ENCODE results near the gene ZNF726.
A peak's percentile ranks its signal among the peaks of the same experiment; 100 is the strongest.
"Not testable (repeated sequence)": the region's sequence is repeated elsewhere in the genome, so short reads cannot be mapped to it uniquely, and the experiment has no call there.

The ZNF726 gene

GRCh38 chr19:23943411-23943810 is 28.7 kb downstream of the ZNF726 start:
- DNase-seq (ENCODE audit: low spot score) = no peak

- no peak for DNase-seq (ENCODE audit: low spot score)
Observed at GRCh38 chr19:23946569-23946968, 31.9 kb downstream of the ZNF726 start.

DNA sequence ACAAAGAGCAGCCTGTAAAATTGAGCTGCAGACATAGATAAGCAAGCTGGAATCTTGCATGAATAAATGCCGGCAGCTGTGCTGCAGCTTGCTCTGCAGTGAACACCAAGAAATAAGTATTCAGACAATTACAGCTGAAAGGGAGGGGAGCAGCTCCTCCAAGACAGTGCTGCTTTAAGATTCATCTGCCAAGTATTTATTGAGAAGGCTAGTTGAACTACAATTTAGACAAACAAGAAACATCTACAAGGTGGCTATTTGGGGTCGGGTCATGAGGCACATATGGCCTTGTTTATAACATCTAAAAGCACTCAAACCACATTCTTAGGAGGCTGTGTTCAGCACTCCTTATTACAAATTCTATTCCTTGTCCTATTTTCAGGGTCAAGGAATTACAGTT is 34.9 kb downstream of the ZNF726 start:
- no peak for DNase-seq (ENCODE audit: low spot score)

- no peak for DNase-seq (ENCODE audit: low spot score)
Observed at GRCh38 chr19:23956051-23956450, 41.4 kb downstream of the ZNF726 start.

DNA sequence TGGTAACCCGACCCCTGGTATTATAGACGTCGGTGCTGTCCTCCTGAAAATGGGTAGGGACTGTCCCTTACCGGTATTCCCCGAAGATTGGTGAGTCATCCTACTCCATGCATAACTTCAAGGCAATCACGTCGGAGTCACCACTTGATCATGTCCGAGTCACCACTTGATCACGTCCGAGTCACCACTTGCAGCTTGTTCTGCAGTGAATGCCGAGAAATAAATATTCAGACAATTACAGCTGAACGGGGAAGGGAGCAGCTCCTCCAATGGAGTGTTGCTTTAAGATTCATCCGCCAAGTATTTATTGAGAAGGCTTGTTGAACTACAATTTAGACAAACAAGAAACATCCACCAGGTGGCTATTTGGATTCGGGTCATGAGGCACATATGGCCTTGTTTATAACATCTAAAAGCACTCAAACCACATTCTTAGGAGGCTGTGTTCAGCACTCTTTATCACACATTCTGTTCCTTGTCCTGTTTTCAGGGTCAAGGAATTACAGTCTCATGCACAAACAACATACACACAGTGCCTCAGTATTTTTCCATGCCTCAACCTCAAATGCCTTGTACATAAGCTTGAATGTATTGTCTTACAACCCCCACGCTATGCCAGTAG is 43.1 kb downstream of the ZNF726 start:
- peak; percentile 7 for DNase-seq (ENCODE audit: low spot score)

DNA sequence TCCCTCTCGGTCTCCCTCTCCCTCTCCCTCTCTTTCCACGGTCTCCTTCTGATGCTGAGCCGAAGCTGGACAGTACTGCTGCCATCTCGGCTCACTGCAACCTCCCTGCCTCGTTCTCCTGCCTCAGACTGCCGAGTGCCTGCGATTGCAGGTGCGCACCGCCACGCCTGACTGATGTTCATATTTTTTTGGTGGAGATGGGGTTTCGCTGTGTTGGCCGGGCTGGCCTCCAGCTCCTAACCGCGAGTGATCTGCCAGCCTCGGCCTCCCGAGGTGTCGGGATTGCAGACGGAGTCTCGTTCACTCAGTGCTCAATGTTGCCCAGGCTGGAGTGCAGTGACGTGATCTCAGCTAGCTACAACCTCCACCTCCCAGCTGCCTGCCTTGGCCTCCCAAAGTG is 48.7 kb downstream of the ZNF726 start:
- DNase-seq (ENCODE audit: low spot score) = not testable (repeated sequence)

DNA sequence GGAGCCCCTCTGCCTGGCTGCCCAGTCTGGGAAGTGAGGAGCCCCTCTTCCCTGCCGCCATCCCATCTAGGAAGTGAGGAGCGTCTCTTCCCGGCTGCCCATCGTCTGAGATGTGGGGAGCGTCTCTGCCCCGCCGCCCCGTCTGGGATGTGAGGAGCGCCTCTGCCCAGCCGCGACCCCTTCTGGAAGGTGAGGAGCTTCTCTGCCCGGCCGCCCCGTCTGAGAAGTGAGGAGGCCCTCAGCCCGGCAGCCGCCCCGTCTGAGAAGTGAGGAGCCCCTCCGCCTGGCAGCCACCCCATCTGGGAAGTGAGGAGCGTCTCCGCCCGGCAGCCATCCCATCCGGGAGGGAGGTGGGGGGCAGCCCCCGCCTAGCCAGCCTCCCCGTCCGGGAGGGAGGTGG is 49.2 kb downstream of the ZNF726 start:
- not testable (repeated sequence) for DNase-seq (ENCODE audit: low spot score)

DNA sequence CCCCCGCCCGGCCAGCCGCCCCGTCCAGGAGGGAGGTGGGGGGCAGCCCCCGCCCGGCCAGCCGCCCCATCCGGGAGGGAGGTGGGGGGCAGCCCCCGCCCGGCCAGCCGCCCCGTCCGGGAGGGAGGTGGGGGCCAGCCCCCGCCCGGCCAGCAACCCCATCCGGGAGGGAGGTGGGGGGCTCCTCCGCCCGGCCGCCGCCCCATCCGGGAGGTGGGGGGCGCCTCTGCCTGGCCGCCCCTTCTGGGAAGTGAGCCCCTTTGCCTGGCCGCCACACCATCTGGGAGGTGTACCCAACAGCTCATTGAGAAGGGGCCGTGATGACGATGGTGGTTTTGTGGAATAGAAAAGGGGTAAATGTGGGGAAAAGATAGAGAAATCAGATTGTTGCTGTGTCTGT is 49.6 kb downstream of the ZNF726 start:
- DNase-seq (ENCODE audit: low spot score) = not testable (repeated sequence)

DNA sequence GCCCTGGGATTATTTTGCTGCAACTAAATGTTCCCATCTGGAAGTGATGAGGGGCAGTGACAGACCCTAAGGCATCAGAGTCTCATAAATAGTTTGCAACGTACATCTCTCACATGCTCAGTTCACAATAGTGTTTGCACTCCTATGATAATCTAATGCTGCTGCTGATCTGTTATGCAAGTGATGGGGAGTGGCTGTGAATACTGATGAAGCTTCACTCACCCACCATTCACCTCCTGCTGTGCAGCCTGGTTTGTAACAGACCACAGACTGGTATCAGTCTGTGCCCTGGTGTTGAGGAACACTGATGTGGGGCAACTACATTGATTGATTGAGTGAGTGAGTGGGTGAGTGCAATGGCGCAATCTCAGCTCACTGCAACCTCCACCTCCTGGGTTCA is 54.9 kb downstream of the ZNF726 start:
- no peak for DNase-seq (ENCODE audit: low spot score)

DNA sequence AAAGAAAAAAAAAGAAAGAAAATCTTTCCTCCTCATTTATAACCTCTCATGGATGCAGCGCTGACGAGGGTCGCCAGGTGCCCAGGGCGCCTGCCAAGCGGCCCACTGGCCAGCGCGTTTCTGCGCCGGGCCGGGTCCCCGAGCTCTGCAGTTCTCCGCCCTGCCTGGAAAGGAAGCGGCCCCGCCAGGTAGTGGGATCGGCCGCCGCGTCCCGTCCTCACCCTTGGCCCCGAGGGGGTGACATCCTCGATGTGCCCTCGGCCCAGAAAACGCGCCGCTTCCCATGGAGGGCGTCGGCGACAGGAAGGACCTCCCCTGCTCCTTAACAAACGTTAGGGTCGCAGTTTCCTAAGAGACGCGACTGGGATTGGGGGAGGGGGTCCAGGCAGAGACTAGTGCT is 56.9 kb downstream of the ZNF726 start:
- DNase-seq (ENCODE audit: low spot score) = peak; percentile 5

- DNase-seq (ENCODE audit: low spot score) = no peak
Observed at GRCh38 chr19:23972161-23972560, 57.5 kb downstream of the ZNF726 start.

- no peak for DNase-seq (ENCODE audit: low spot score)
Observed at GRCh38 chr19:23974941-23975340, 60.3 kb downstream of the ZNF726 start.

- DNase-seq (ENCODE audit: low spot score) = not testable (repeated sequence)
Observed at GRCh38 chr19:23976631-23977030, 61.9 kb downstream of the ZNF726 start.

GRCh38 chr19:23977256-23977655 is 62.6 kb downstream of the ZNF726 start:
- DNase-seq (ENCODE audit: low spot score) = not testable (repeated sequence)

- no peak for DNase-seq (ENCODE audit: low spot score)
Observed at GRCh38 chr19:23978068-23978467, 63.4 kb downstream of the ZNF726 start.

GRCh38 chr19:23980805-23981204 is 66.1 kb downstream of the ZNF726 start:
- no peak for DNase-seq (ENCODE audit: low spot score)

GRCh38 chr19:23981863-23982262 is 67.2 kb downstream of the ZNF726 start:
- no peak for DNase-seq (ENCODE audit: low spot score)

- no peak for DNase-seq (ENCODE audit: low spot score)
Observed at GRCh38 chr19:23983406-23983805, 68.7 kb downstream of the ZNF726 start.

All from GM03348 (cell line).